Measurements from ENCODE around the gene MEX3C.

DNA sequence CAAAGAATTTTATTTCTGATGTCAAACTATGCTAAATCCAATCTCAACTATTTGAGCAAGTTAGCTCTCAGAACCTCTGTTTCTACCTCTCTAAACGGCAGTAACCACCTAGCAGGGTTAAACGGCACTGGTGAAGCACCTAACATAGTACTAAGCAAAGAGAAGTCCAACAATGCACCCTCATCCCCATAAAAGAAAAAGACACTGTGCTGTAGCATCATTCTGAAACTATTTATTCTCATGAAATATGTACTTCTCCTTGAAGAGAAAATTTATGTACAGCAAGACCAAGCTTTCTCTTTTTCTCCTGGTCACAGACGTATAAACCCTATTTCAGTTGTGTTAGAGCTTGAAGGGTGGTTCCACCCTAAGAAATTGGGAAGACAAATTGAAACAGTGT is 4.8 kb downstream of the MEX3C start:
- TF ChIP-seq, protein P1, sequence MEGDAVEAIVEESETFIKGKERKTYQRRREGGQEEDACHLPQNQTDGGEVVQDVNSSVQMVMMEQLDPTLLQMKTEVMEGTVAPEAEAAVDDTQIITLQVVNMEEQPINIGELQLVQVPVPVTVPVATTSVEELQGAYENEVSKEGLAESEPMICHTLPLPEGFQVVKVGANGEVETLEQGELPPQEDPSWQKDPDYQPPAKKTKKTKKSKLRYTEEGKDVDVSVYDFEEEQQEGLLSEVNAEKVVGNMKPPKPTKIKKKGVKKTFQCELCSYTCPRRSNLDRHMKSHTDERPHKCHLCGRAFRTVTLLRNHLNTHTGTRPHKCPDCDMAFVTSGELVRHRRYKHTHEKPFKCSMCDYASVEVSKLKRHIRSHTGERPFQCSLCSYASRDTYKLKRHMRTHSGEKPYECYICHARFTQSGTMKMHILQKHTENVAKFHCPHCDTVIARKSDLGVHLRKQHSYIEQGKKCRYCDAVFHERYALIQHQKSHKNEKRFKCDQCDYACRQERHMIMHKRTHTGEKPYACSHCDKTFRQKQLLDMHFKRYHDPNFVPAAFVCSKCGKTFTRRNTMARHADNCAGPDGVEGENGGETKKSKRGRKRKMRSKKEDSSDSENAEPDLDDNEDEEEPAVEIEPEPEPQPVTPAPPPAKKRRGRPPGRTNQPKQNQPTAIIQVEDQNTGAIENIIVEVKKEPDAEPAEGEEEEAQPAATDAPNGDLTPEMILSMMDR (conservative IDR thresholded peaks at IDR 0.05; ENCODE audit: low read depth, low read length): no peak
- TF ChIP-seq EZH2 (IDR thresholded peaks at IDR 0.05; ENCODE audit: low read length, unreplicated experiment): no peak
- no peak for TF ChIP-seq EZH2phosphoT487 (IDR thresholded peaks at IDR 0.05; ENCODE audit: borderline replicate concordance, low read length)
